GM19452 (cell line): Measurements from ENCODE around the gene OLFM3.

Experiments used
- ATAC-seq: cut with Tn5 transposase; IDR thresholded peaks from one replicate; pipeline ENCODE4 v1.9.1; 2021; ENCODE audit not compliant: unreplicated experiment

OLFM3 gene

DNA sequence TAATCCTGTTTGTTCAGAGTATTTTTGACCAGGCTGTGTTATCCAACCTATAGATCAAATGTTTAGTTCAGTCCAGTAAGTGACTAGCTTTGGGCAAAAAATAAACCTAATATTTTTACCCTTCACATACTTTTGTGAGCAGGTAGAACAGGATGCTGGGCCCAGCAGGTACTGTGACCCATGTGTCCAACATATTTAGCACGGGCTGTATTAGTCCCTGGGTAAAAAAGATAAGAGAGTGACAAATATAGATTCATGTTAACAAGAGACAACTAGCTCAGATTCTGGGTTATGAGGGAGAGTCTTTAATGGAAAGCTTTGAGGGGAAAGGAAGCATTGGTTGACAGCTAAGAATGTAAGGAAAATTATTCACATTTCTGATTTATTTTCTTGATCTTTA is 43.1 kb downstream of the OLFM3 start:
- ATAC-seq = no peak

DNA sequence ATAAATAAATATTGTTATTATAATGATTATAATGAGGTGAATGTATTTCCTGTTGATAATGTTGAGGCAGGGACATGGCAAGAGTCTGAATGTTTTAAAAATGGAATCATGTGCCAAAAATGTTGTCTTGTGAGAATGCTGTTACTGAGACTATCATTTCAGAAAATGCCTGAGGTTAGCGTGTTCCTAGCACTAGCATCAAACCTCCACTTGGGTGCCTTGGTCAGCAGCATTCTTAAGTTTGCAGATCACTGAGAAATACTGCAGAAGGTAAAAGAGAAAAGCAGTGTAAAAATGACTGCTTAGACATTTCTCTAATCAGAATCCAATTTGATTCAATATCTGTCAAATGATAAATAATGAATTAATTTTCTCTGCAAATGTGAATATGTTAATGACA is 50.8 kb downstream of the OLFM3 start:
- no peak for ATAC-seq

DNA sequence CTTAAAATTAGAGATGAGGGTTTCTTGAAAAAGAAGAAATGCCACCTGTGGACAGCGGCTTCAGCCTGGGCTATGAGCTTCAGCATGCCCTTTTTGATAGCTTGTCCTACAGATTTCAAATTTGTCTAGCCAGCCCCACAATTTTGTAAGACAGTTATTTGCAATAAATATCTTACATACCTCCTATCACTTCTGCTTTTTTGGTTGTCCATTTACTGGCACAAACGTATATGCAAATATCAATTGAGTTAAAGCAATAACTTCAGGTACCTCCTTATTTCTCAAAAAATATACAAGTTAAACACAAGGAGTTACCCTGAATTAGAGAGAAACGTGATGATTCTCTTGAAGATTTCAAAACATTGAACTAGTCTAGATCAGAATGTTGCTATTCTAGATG is 53.5 kb downstream of the OLFM3 start:
- ATAC-seq = no peak

DNA sequence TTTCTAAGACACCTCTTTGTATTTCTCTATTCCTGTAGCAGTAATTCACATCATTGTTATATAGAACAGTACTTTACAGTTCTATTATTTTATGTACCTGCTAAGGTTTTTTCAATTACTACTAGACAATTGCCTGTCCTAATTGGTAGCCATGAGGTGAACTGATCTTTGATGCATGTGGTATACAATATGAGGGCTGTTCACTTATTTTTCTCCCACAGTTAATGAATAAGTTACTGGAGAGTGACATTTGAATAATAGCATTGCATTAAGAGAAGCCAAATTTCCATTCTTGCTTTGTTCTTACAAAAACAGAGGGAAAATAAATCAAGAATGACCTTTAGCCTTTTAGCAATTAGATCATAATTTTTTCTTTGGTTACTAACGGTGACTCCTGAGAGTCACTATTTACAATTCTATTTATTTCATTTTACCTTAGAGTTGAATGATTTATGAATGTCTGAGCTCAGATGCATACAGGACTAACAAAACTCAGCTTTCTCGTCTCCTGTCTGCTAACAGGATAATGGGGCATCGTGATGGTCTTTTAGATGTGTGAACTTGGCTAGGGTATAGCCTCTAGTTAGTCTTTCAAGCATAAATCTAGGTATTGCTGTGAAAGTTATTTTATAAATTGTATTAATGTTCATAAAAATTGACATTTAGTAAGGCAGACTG is 54.1 kb downstream of the OLFM3 start:
- ATAC-seq = no peak

DNA sequence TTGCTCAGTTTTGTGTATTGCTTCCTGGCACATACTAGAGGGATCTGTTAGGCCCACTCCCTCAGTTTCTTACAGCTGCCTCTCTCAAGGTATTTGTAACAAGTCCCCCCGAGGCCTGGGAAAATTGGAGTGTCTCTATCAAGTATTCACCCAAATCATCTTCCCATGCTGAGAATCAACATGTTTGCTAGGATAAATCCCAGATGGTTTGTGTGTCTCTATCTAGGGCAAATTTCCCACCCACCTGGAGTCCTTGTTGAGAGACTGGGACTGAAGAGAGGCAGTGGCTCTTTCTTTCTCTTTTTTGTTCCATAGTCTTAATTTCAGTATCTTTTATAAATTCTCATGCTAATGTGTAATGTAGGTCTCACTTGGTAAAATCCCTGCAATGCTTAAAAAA is 58.0 kb downstream of the OLFM3 start:
- no peak for ATAC-seq

DNA sequence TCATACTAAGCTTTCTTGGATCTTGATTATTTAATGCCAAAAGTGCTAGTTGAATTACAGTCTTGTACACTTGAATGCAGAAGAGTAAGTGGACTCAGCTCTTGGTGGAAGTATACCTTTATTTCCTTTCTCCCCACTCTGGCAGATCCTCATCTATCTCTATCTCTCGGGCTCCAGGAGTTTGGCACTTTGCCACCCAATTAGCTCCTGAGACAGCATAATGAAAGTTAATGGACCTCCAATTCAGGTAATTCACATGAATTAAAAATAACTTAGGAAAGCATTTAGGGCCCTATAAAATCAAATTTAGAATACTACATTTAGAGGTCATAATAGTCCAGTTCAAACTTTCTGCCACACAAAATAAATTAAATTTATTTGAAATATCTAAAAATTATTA is 67.4 kb downstream of the OLFM3 start:
- ATAC-seq = no peak

DNA sequence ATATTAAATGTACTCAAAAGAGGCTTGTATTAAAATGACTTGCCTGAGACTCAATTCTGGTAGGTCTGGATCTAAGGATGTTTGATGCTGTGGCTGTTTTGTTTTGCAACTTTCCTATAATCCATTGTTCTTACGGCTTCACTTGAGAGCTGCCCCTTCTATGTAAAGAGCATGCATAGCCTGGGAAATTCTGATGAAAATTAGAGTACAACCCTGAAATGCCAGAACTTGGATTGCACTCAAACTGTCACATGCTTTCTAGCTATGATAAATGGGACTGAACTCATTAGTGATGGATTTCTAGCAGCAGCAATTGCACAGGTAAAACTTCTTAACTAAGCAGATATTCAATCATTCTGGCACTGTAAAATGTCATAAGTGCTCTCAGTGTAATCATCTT is 67.9 kb downstream of the OLFM3 start:
- no peak for ATAC-seq

DNA sequence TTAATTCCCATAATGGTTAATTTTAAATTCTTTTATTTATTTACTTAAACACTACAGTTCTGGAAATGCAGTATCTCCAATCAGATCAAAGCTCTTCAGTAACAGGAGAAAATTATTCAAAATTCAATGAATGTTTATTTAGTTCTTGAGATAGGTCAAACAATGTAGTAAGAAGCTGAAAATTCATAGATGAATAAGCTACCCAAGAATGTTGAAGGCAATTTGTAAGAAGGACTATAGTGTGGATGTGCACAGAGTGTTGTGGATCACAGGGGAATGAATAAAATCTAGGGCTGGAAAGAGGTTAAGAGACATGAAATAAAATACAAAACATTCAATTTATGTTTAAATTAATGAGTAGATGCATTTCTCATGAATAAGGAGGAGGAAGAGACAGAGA is 72.0 kb downstream of the OLFM3 start:
- ATAC-seq = no peak

DNA sequence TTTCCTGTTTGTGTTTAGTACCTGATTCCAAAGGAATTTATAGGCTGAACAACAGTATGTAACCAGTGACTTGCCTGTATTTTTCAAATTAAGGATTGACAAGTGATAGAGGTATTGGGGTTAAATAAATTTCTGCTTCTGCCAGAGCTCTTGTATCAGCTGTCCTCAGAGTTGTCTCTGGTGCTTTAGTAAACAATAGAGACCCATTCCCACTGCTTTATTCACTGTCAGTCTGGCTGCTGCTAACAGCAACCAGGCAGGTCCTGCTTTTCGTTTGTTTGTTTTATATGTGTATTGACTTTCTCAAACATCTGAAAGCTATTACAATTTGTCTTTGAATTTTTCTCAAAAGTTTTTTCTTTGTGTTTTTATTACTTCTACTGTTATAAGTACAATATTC is 76.1 kb downstream of the OLFM3 start:
- no peak for ATAC-seq

DNA sequence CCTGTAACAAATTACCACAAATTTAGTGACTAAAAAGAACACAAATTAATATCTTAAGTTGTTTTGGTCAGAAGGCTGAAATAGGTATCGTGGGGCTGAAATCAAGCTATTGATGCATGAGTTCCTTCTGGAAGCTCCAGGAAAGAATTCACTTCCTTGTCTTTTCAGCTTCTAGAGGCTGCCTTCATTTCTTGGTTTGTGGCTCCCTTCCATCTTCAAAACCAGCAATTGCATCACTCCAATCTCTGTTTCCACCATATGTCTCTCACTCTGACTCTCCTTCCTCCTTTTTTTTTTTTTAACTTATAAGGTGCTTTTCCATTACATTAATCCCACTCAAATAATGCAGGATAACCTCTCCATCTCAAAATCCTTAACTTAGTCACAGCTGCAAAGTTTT is 78.4 kb downstream of the OLFM3 start:
- ATAC-seq = no peak

DNA sequence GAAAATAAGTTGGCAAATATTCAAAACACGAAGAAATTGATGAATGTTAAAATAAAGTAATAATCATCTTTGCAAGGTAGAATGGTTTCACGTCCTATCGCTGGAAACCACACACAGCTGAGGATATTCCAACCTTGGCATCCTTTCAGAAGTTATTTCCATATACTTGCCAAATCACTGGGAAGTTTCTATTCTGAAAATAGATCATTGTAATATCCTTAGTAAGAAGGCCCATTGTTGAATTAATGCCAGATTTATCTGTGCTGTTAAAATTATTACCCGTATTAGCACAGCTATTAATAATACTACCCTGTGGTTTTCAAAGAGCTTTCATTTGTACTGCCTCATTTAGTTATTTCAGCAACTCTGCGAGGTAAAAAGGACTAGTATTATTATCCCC is 81.1 kb downstream of the OLFM3 start:
- no peak for ATAC-seq

DNA sequence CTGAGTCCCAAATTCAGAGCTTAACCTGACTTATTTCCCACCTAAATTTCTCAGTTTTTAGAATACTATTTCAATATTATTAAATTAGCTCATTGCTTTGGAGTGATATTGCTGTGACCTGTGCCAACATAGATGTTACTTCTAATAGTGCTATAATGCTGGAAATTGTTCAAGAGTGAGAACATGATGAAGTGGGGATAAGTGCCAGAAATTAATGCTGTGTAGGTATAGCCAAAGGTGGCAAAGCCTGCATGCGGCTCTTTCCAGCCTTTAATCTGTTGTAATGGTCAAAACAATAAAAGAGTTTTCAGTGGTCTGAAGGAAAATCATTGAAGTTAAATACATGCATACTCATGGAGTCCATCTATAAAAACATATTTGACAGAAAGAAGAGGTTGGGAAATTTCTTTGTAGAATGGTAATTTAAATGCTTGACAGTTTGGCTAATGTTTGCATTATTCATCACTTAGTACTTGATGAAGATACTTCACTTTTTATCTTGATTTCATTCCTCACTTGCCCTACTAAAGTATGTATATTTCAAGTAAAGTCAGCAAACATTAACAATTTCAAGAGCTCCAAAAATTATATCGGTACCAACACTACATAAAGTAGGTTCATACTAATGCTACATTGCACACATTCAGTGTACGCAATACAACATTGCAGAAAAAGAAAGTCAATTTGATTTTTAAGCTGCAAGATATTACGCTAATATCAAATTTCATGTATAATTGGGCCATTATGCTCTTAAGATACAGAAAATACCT is 82.1 kb downstream of the OLFM3 start:
- ATAC-seq = no peak

DNA sequence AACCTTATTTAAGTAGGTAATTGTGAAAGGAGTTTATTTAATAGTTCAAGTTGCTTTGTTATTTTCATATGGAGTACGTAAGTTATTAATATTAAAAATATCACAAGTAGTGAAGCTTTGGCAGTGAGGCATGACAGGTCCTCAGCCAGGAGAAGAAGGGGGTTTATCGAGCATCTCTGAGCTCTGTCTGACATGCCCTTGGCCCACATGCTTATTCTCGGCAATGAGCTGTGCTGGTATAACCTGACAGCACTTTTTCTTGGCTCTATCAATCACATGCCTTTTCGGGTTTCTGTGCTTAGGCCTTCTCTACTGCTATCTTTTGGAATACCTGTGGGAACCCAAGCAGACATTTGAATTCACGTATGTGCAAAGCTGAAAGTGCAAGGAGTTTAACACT is 84.8 kb downstream of the OLFM3 start:
- no peak for ATAC-seq

DNA sequence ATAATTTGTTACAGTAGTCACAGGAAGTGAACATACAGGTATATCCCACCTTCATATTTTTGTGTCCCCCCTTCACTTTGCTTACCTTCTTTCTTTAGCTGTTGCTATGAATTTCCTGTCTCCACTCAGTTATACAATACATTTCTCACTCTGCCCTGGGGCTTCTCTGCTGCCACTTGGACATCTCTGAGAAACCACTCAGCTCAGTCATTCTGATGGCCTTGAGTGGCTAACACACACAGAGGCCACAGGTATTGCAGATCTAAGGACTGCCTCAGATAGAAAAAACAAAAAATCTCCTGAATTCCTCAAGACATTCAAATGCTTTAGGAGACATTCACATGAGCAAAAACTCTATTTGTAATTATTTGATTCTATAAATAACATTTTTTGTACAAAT is 87.7 kb downstream of the OLFM3 start:
- no peak for ATAC-seq

DNA sequence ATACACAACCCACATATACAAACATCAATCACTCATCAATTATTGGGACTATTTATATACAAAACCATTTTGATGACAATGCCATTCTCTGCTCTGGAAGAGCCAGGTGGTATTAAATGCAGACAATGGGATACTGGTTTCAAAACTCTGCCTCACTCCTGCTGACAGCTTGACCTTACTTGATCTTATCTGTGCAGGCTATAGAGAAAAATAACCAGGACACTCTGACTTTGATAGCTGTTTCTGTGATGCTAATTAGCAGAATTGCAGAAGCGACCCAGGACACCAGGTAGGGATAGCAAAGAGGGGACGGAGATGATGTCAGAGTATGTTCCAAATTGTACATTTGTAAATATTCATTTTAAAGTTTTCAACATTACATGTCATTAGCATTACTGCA is 89.5 kb downstream of the OLFM3 start:
- ATAC-seq = no peak

DNA sequence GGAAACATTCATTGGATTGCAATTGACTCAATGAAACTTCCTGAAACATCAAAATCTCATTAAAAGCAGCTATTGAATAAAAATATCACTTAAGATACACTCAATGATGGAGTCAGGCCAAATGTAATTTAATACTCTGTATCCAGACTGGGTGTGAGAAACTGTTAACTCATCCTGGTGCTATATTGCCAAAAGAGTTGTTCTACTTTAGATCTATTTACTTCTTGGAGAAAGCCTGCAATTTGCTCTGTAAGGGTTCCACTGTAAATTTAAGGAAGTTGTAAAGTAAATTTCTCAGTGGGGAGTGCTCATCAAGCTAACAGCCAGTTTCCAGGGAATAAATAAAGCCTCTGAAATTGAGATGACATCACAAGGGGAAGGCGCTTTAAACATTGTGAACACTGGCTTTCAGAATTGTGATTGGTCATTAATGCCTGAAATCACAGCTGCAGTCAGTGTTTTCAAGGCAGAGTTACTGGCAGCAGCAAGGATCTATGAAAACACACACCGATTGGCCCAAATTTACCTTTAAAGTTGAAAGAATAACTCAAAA is 91.4 kb downstream of the OLFM3 start:
- ATAC-seq = no peak

DNA sequence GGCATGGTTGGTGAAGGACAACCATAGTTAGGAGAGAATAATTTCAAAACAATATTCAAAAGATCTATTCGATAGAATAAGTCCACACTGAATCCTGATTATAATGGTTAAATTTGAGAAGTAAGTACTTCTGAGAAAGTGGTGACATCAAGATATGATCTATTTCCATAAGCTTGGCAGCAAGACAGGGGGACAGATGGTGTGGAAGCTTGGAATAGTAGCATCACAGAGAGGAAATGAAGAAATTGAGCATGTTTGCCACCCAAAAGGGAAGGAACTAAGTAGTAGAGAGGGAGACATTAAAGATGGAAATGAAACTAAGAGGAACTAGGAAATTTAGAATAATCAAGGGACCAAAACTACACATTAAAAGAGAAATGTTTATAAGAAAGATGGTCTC is 94.5 kb downstream of the OLFM3 start:
- ATAC-seq = no peak

DNA sequence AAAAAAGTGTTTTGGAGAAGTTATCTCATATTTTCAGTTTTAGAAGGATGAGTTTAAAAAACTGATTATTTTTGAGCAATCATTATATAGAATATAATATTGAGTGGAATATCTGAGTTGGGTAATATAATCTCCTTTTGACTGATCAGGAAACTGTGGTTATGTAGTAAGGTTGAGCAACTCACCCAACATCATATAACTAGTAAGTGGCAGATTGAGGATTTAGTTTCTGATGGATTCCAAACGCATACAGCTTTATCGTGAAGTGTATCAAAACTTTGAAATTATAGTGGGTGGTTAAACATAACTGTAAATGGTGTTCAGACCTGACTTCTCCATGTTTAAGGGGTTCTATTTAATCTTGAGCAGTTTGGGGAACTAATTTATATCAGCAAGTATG is 98.6 kb downstream of the OLFM3 start:
- ATAC-seq = no peak

DNA sequence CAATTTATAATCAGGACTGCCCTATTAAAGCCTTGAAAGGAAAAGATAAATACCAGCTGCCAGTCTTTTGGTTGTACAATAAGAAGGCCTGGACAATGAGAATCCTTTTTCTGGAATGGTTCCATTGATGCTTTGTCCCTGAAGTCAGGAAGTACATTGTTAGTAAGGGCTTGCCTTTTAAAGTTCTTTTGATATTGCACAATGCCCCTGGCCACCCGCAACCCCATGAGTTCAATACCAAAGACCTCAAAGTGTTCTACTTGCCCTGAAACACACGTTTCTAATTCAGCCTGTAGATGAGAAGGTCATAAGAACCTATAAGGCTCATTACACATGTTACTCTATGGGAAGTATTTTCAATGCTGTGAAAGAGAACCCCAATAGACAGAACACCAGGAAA is 112.1 kb downstream of the OLFM3 start:
- no peak for ATAC-seq

DNA sequence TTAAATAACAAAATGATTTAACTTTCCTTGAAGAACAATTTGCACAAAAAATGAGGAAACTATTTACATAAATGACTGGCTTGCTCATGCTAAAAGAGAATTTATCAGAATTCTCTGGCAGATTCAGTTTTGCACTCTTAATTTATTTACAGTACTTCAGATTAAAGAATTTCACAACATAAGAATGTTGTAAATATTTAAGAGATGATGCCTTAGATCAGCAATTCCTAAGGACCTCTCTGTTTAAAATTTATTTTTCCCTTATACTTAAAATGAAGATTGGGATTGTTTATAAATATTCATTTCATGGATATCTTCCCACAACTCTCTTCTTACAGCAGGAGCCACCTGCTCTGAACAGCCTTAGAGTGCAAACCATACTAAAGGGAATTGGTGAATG is 120.8 kb downstream of the OLFM3 start:
- ATAC-seq = no peak

DNA sequence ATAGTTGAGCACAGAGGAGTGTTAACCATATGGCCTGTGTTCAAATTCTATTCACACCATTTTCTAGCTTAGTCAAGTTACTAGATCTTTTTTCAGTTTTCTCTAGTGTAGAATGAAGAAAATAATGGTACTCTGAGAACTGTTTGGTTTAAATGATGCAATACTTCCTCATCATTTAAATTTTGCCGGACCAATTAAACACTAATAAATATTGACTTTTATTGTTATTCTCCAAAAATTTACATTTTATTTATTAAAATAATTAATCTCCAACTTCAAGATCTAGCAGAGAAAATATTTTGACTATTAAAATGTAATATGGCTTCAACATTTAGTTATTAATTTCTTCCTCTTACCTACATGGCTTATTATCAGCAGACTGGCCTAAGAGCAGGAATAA is 123.1 kb downstream of the OLFM3 start:
- no peak for ATAC-seq

DNA sequence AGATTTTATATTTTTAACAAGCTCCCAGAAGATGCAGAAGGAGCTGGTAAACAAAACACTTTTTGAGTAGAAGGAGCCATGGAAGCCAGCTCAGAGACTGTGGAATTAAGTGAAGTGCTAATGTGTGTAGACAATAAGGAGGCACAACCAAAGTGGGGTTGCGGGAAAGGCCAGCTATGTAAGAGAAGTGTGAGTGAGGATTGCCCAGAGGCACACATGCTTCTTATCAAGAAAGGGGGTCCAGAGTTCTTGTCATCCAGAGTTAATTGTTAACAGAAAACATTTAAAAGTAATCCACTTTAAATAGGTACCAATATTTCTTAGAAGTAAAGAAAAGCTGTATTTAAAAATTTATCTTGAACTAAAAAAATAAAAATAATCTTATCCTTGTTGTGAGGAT is 136.8 kb downstream of the OLFM3 start:
- no peak for ATAC-seq

DNA sequence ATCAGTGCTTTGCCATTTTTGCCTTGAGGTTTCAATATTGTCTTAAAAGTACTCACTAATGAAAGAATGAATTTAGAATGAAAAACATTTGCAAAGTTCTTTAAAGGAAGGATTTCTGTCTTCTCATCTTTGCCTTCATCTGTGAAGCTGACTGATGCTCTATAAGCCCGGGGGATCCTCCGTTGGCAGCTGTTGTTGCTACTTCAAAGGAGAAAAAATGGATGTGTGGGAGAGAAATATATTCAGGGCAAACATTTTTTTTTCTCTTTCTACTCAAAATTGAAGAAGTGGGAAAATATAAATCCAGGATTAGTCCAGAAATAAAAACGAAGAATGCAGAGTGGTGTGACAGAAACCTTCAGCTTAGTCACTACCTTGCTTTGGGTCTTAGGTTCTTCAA is 142.5 kb downstream of the OLFM3 start:
- ATAC-seq = no peak
